Stimulated activated CD8-positive, alpha-beta memory T cell treated with anti-CD3 and anti-CD28 coated beads, Interleukin-15, amount 100 ng/mL, for 24 hours (primary cell): ENCODE data around the gene CMA1.
"Not testable (repeated sequence)": the region's sequence is repeated elsewhere in the genome, so short reads cannot be mapped to it uniquely, and the experiment has no call there.

Experiments used
- DNase-seq: peaks from one replicate; pipeline ENCODE4 v3.0.0-alpha.2; 2020; ENCODE audit warnings: low read depth

The CMA1 gene, protein sequence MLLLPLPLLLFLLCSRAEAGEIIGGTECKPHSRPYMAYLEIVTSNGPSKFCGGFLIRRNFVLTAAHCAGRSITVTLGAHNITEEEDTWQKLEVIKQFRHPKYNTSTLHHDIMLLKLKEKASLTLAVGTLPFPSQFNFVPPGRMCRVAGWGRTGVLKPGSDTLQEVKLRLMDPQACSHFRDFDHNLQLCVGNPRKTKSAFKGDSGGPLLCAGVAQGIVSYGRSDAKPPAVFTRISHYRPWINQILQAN

DNA sequence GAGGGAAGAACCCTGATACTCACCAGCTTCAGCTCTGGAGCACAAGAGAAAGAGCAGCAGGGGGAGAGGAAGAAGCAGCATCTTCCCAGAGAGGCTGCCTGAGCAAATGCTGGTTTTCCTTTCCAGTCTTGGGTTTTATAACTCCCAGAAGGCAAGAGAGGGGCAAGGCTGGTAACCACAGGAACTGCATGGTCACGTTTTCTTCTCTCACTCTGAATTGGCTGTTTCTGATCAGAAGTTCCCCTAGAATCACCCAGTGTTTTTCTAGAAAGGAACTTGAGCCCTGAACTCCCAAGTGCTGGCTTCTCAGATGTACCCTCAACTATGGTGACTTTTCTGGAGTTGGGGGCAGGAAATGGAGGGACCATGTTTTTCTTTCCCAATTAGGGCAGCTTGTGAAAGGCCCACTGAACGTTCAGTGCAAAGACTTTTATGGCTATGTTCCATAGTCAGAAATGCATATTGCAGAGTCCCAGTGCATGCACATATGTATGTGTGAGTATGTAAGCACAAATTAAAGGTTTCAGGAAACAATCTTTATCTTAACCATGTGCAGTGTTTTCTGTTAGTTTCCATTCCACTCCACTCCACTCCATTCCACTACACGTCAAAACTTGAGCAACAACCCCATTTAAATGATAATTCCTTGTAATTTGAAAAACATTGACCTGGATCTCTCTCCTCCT, at the start of gene CMA1:
Gene CMA1 (minus strand): TSS at position 111 of the 686 bp plus-strand sequence. CDS start 30 bp downstream, at position 81.
- DNase-seq: no peak

DNA sequence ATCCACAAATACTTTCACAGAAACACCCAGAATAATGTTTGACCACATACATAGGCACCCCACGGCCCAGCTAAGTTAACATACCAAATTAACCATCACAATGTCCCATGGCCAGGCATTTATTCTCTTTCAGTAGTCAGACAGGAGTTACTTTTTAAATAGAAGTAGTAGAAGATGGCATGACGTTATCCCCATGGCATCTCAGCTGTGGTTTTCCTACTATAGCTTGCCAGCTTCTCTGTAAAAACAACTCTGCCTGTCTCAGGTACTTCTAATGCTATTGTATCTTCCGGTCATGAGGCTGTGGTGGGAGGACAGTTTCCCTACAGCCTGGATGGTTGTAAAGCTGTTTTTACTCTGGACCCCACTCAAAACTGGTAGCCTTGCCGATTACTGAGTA, 48.7 kb upstream of the CMA1 start:
- DNase-seq: no peak

DNA sequence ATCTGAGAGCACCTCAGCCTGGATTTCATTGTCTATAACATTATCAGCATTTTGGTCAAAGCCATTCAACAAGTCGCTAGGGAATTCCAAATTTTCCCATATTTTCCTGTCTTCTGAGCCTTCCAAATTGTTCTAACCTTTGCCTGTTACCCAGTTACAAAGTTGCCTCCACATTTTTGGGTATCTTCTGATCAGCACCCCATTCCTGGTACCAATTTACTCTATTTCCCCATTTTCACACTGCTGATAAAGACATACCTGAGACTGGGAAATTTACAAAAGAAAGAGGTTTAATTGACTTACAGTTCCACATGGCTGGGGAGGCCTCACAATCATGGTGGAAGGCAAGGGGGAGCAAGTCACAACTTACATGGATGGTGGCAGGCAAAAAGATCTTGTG, 41.0 kb upstream of the CMA1 start:
- not testable (repeated sequence) for DNase-seq

DNA sequence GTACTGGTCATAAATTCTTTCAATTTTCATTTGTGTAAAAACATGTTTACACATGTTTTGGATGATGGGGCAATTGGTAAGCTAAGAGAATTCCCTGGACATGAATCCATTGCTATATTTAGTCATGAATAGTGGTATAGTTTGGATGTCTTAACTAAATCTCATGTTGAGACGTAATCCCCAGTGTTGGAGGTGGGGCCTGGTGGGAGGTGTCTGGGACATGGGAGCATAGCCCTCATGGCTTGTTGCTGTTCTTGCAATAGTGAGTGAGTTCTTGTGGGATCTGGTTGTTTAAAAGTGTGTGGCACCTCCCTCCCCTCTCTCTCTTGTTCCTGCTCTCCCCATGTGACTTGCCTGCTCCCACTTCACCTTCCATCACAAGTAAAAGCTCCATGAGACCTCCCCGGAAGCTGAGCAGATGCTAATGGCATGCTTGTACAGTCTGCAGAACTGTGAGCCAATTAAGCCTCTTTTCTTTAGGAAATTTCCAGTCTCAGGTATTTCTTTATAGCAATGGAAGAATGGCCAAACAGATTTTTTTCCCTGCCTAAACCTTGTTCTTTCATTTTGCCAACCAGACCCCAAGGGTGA, 34.4 kb upstream of the CMA1 start:
- DNase-seq: no peak

DNA sequence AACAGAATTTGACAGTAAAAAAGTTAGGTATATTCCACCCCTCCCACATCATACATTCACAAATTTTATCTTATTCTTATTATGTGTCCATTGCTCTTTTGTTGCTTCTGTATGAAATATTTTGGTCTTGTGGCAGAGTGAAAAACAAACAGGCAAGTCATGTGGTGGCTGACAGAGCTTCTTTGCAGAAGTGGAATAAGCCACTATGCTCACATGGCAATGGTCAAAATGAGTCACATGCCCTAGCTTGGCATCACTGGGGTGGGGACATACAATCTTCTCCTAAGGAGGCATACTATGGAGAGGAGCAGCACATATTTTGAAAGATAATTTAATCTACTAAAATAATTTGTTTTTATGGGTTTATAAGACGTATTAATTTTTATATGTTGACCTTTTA, 27.7 kb upstream of the CMA1 start:
- no peak for DNase-seq

DNA sequence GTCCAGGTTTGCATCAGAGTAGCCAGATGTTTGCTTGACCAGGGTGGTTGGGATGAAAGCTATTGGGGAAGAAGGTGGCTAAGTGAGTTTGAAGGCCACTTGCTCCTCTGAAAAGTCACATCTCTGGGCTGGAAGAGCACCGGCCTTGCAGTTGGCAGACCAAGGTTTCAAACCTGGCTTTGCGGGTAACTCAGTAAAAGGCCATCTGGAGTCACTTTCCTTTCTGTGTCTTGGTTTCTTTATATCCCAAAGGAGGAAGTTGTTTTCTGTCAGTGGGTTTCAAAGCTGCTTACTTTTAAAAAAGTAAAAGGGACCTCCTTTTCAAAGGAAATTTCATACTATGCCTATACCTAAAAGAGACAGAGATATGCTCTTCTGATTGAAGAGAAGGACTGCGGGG, 26.2 kb upstream of the CMA1 start:
- no peak for DNase-seq

DNA sequence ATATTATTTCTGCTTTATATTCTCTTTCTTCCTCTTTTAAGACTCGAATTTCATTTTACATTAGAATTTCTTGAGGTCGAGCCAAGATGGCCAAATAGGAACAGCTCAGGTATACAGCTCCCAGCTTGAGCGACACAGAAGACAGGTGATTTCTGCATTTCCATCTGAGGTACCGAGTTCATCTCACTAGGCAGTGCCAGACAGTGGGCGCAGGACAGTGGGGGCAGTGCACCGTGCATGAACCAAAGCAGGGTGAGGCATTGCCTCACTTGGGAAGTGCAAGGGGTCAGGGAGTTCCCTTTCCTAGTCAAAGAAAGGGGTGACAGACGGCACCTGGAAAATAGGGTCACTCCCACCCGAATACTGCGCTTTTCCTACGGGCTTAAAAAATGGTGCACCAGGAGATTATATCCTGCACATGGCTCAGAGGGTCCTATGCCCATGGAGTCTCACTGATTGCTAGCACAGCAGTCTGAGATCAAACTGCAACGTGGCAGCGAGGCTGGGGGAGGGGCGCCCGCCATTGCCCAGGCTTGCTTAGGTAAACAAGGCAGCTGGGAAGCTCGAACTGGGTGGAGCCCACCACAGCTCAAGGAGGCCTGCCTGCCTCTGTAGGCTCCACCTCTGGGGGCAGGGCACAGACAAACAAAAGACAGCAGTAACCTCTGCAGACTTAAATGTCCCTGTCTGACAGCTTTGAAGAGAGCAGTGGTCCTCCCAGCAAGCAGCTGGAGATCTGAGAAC, 18.0 kb upstream of the CMA1 start:
- not testable (repeated sequence) for DNase-seq

DNA sequence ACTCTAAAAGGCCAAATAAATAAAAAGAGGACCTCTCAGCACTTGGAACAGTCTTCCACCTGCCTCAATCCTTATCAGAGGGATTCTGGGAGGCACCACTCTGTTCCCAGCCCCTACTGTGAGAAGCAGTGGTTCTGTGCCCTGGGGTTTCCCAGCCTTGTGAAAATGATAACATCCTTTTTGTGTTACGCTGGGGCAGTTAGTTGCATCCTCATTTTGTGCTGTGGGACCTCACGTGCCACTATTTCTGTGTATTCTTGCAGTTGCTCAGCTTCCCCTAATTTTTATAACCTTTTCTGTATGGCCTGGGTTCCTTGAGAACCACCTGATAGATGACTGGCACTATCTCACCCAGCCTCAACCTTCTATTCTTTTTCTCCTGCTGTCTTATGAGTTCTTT, 10.8 kb upstream of the CMA1 start:
- no peak for DNase-seq

DNA sequence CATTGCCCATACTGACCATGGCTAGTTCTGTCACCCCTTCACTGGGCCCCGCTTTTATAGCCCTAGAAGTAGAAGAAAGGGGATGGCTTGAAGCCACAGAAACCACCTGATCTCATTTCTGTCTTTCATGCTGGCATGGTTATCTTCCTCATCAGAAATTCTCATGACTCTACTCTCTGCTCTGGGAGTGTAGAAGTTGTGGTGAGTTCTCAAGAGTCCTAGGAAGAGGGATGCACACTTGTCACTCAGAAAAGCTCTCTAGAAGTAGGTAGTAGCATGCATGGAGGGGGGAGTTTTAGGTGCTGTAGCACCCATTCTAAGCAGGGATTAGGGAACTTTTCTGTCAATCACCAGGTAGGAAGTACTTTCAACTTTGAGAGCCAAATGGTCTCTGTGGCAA, 6.1 kb upstream of the CMA1 start:
- DNase-seq: no peak

DNA sequence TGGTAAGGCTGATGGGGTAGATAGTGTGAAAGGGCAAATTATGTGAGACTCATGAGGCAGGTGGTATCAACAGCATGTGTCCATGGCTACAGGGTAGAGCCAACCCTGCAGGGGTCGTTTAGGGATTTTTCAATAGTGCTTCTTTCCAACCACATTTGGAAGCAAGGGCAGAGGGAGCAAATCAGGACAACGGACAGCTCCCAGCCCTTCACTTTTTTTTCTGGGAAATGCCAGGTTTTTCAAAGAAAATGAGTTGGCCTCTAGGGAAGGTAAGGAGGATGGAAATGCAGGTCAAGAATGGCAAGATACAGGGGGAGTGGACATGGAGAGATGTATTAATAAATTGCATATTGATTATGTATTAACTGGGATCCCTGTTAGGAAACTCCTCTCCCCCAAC, 4.9 kb upstream of the CMA1 start:
- DNase-seq: no peak

DNA sequence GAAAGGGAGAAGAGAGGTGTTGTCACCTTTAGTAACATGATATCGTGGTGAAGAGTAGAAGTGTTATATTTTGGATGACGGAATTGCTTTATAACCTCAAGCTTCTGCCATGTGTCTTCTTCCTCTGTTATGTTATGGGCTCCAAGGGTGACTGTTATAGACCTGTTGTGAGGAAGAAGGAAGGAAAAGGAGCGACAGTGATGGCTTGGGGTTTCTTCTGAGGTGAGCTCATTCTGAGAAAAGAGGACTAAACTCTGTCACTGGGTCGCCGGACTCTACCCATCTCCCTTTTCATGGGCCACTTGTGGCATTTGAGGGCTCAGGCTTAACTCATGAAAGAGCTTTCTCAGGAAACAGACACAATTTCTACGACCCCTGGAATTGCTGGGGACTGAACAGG, 1.6 kb downstream of the CMA1 start:
- no peak for DNase-seq

DNA sequence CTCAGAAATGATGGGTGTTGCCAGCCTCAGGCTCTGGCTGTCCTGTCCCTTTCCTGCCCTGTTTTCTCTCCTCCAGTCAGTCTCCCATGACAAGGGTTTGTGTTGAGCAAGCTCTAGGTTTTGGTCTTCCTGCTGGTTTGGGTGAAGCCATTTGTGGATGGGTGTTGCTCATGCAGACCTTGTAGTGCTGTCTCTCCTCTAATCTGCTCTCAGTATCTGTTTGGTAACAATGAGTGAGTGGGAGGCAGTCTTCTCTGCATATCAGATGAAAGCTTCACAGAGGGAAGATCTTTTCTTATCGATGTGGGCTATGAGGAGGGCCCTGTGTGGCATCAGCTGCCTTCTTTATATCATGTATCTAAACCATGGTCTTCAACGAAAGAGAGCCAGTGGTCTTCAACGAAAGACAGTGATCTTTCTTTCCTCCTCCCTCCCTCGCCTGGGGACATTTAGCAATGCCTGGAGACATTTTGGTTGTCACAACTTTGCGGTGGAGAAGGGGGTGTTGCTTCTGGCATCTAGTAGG, 3.6 kb downstream of the CMA1 start:
- DNase-seq: no peak

DNA sequence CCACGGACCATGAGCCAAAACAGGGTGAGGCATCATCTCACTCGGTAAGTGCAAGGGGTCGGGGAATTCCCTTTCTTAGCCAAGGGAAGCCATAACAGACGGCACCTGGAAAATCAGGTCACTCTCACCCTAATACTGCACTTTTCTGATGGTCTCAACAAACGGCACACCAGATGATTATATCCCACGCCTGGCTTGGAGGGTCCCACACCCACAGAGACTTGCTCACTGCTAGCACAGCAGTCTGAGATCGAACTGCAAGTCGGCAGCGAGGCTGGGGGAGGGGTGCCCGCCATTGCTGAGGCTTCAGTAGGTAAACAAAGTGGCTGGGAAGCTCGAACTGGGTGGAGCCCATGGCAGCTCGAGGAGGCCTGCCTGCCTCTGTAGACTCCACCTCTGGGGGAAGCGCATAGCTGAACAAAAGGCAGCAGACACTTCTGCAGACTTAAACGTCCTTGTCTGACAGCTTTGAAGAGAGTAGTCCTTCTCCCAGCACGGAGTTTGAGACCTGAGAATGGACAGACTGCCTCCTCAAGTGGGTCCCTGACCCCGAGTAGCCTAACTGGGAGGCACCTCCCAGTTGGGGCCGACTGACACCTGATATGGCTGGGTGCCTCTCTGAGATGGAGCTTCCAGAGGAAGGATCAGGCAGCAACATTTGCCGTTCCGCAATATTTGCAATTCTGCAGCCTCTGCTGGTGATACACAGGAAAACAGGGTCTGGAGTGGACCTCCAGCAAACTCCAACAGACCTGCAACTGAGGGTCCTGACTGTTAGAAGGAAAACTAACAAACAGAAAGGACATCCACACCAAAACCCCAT, 16.3 kb downstream of the CMA1 start:
- DNase-seq: not testable (repeated sequence)

DNA sequence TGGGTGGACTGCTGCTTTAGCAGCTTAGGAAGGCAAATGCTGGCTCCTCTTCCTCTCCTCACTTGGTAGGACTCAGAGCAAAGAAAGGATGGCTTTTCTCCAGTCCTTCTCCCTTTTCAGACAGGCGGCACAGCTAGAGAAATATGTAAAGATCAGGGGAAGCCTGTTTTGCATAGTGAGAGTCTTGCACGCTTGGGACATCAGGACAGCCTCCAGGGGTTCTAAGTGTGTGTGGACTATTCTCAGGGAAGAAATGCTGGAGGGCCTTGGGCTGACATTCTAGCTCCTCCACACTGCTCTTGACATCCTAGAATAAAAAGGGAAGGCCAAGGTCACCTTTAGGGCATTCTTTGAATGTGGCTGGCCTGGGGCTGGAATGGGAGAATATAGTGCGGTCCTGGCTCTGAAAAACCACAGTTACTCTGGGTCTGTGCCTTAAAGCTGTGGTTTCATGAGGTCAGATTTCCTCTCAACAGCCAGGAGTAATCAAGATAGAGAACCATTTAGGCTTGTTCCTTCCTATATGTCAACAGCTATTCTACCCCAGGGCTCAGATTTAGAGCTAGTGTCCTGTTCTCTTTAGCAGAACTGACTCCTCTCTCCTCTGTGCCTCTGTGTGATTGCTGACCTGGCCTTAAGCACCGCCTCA, 24.3 kb downstream of the CMA1 start:
- DNase-seq: no peak

DNA sequence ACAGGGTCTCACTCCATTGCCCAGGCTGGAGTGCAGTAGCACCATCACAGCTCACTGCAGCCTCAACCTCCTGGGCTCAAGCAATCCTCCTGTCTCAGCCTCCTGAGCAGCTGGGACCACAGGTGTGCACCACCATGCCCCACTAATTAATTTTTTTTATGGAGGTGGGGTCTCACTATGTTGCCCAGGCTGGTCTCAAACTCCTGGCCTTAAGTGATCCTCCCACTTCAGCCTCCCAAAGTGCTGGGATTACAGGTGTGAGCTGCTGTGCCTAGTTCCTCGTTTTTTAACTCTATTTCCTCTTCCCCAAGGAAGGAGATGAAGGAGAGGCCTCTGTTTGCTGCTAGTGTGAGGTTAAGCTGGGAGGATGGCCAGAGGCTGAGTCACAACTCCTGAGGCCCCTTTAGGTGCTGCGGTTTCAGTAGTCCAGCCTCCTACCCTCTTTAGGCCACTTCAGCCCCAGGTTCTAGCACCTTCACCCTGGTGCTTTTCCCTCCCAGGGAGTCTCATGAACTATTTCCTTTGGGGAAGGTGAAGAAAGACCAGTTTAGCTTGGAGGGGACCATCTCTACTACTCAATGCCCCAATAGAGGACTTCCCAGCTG, 25.3 kb downstream of the CMA1 start:
- DNase-seq: not testable (repeated sequence)

DNA sequence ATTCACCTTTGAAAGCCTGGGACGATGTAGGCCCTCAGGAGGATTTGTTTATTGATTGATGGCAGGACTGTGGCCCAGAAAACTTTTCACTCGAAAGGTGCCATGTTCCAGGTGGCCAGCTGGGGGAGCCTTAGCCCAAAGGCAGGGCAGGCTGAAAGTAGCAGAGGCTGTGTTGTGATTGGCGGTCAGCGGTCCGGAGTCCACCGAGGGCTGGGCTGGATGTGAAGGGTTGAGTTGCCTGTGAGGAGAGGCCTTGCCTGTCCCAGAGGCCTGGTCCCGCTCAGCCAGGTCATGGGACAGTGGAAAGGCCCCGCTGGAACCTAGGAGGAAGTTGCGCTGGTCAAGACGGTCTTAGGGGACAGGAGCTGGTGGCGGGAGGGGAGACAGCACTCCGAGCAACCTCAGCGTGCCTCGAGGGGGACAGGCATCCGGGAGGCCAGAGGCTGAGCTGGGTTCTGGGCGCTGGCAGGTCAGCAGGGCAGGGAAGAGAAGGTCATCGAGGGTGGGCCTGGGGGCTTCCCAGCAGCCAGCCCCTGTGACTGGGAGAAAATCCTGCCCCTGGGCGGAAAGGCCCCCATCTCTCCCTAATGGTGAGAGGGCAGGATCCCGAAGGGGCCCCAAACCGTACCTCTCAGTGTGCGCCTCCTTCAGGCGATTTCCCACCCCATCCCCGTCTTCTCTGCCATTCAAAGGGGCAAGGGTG, 26.3 kb downstream of the CMA1 start:
- no peak for DNase-seq

DNA sequence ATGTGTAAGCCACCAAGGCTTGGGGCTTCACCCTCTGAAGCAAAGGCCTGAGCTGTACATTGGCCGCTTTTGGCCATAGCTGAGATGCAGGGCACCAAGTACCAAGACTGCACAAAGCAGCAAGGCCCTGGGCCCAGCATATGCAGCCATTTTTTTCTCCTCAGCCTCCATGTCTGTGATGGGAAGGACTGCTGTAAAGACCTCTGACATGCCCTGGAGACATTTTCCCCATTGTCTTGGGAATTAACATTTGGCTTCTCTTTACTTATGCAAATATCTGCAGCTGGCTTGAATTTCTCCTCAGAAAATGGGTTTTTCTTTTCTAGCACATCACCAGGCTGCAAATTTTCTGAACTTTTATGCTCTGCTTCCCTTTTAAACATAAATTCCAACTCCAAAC, 28.1 kb downstream of the CMA1 start:
- not testable (repeated sequence) for DNase-seq

DNA sequence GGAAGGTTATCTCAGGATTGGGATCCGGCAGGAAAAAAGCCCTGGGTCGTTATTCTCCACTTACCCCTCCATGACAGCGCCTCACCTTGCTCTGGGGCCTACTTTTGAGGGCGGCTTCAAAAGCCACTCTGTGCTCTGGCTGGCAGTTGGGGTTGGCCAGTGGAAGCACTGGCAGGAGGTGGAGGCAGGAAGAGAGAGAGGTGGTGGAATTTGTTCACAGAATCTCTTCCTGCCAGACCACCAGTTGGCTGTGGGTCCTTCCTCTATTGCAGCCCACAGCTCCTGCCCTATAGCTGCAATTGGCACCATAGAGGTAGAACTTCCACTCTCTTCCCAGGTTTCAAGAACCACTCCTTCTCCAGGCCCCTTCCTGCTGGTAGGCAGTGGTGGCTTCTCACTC, 32.8 kb downstream of the CMA1 start:
- DNase-seq: no peak

DNA sequence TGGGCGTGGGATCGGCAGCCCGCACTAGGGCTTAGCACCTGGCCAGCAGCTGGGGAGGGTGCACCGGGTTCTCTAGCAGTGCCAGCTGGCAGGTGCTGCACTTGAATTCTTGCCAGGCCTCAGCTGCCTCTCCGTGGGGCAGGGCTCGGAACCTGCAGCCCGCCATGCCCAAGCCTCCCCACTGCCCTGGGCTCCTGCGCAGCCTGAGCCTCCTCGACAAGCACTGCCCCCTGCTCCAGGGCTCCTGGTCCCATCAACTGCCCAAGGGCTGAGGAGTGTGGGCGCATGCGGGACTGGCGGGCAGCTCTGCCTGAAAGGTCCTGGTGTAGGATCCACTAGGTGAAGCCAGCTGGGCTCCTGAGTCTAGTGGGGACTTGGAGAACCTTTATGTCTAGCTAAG, 34.9 kb downstream of the CMA1 start:
- no peak for DNase-seq

DNA sequence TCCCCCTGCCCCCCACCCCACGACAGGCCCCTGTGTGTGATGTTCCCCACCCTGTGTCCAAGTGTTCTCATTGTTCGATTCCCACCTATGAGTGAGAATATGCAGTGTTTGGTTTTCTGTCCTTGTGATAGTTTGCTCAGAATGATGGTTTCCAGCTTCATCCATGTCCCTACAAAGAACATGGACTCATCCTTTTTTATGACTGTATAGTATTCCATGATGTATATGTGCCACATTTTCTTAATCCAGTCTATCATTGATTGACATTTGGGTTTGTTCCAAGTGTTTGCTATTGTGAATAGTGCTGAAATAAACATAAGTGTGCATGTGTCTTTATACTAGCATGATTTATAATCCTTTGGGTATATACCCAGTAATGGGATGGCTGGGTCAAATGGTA, 37.6 kb downstream of the CMA1 start:
- DNase-seq: not testable (repeated sequence)
